Measurements from ENCODE around the gene FAM174A. TPM values are rescaled to one million over a fixed set of nuclear protein-coding genes. Genes with fewer than 3 reads are reported as not detected.

The FAM174A gene
- total RNA-seq: 7.8 TPM

DNA sequence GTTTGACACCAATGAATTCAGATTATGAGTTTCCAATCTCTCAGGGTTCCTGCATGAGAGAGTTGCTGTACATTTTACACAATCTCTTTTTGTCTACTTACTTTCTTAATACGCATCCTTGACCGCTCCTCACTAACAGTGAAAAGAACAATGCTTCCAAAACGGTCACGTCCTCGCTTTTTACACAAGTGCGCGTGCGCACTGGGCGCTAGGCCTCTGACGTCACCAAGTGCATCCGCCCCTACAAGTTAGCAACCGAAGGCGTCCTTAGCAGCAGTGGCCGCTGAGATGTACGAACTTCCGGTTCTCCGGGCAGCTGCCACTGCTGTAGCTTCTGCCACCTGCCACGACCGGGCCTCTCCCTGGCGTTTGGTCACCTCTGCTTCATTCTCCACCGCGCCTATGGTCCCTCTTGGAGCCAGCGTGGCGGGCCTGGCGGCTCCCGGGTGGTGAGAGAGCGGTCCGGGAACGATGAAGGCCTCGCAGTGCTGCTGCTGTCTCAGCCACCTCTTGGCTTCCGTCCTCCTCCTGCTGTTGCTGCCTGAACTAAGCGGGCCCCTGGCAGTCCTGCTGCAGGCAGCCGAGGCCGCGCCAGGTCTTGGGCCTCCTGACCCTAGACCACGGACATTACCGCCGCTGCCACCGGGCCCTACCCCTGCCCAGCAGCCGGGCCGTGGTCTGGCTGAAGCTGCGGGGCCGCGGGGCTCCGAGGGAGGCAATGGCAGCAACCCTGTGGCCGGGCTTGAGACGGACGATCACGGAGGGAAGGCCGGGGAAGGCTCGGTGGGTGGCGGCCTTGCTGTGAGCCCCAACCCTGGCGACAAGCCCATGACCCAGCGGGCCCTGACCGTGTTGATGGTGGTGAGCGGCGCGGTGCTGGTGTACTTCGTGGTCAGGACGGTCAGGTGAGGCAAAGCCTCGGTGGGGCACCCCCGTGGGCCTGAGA is at the start of gene FAM174A:
TSS of gene FAM174A (plus strand) at position 315 of the 946 bp plus-strand sequence. CDS start at position 472, 157 bp downstream.
- peaks cover 16% of the 10 kb centered on the region for H3K4me1 ChIP-seq (ENCODE audit: insufficient read depth, low read length)
- H3K4me3 ChIP-seq (ENCODE audit: low read length): peak within 1 kb of the TSS; percentile 53
- no peaks in the 10 kb centered on the region for H3K27me3 ChIP-seq (ENCODE audit: insufficient read depth, low read length)
- H3K9me3 ChIP-seq (ENCODE audit: low read depth, low read length): peaks cover 18% of the 10 kb centered on the region

DNA sequence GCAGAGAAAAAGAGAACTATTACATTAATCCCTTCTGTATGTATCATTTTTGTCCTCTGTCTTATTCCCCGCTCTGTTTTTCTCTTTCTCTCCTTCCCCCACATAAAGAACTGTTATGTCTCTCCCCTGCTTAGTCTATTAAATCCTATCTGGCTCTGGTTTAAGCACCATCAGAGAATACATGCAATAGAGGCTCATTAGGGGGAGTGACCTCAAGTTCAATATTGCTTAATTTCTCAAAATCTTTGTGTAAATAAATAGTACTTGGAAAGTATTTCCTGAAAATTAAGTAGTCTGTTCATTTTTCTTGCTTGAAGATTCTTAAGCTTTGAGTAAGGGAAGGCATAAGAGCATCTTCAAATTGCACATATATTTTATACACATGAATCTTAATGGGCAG is 41.2 kb upstream of the FAM174A start:
- H3K4me3 ChIP-seq (ENCODE audit: low read length): no peak overlapping the region
- H3K27me3 ChIP-seq (ENCODE audit: insufficient read depth, low read length): no peaks in the 10 kb centered on the region
- H3K4me1 ChIP-seq (ENCODE audit: insufficient read depth, low read length): no peaks in the 10 kb centered on the region
- H3K9me3 ChIP-seq (ENCODE audit: low read depth, low read length): no peaks in the 10 kb centered on the region

DNA sequence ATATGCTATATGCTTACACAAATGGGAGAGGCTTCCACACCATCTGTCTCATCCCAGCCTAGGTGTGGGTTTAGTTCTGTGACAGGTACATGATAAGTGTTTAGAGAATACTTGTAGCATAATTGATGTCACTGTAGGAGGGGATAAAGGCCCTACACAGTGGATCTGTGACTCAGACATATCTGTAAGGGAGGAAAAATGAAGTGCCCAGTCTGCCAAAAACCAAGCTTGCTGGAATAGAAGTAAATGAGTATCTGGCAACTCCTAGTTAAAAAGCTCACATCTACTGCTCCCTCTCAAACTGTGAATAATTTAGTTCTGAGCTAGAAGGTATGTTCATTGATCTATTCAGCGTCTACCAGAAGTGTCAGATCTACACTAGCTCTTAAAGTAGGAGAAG is 38.9 kb upstream of the FAM174A start:
- no peaks in the 10 kb centered on the region for H3K4me1 ChIP-seq (ENCODE audit: insufficient read depth, low read length)
- H3K27me3 ChIP-seq (ENCODE audit: insufficient read depth, low read length): no peaks in the 10 kb centered on the region
- no peak overlapping the region for H3K4me3 ChIP-seq (ENCODE audit: low read length)
- H3K9me3 ChIP-seq (ENCODE audit: low read depth, low read length): no peaks in the 10 kb centered on the region

DNA sequence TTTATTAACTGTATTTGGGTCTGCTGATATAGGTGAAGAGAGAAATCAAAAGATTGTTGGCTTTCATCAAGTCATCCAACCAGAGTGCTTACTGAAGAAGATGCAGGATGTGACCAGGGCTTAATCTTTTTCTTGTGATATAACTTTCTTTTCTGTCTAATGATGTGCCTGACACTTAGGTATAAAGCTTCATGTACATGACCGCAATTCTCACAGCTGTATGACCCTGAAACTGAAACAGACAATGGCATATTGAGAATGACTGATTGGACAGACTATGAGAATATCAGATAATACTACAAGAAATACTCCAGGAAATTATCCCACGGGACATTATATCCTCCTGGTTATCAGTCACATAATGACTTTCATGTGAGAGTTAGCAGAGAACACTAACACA is 32.5 kb upstream of the FAM174A start:
- H3K9me3 ChIP-seq (ENCODE audit: low read depth, low read length): no peaks in the 10 kb centered on the region
- no peaks in the 10 kb centered on the region for H3K27me3 ChIP-seq (ENCODE audit: insufficient read depth, low read length)
- no peak overlapping the region for H3K4me3 ChIP-seq (ENCODE audit: low read length)
- no peaks in the 10 kb centered on the region for H3K4me1 ChIP-seq (ENCODE audit: insufficient read depth, low read length)

DNA sequence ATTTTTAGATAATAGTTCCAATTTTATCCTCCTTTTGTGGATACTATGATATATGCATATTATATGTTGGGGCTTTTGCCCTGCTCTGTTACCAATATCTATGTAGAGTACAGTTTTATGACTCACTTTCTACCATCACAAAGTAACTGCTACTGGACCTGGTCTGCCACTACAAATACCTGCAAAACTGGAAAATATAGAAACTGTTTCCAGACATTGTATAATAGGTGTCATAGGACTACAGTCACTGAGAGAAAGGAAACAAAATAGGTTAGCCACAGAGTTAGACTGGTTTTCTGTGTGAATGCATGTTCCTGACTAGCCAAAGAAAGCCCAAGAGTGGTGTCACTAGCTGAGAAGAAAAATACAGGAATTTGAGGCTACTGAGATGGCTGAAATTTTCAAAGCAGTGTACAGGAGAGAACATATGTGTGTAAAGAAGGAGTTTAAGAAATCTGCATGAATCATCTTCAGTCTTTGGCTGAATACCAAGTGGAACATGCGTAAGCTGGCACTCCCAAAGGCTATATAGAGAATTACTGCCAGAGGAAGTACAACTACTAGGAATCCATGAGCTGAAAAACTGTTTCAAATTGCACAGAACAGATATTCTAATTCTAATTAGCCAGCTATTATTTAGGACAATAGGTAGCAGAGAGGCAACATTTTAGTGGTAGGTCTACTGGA is 29.0 kb upstream of the FAM174A start:
- no peaks in the 10 kb centered on the region for H3K9me3 ChIP-seq (ENCODE audit: low read depth, low read length)
- H3K4me1 ChIP-seq (ENCODE audit: insufficient read depth, low read length): no peaks in the 10 kb centered on the region
- H3K27me3 ChIP-seq (ENCODE audit: insufficient read depth, low read length): no peaks in the 10 kb centered on the region
- H3K4me3 ChIP-seq (ENCODE audit: low read length): no peak overlapping the region

DNA sequence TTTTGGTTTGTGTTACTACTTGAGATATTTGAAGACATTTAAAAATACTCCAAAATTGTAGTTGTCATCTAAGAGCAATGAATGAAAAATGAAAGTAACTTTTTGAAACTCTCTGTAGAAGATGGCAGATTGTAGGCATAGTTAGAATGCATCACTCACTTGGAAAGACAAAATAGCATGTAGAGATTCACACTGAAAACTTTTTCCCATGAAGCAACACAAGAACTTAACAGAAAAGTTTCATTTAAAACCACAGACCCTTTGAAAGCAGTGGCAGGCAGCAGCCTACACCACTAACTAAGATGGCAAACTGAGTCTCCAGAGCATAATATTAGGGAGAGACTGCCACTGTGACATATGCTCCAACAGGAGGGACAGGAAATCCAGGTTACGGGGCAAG is 18.9 kb upstream of the FAM174A start:
- Histone ChIP-seq H3K4me1 (ENCODE audit: insufficient read depth, low read length) (no peaks in the 10 kb centered on the region), H3K4me3 (ENCODE audit: low read length) (no peak overlapping the region), H3K9me3 (ENCODE audit: low read depth, low read length) (peaks cover 19% of the 10 kb centered on the region), H3K27me3 (ENCODE audit: insufficient read depth, low read length) (peaks cover 2% of the 10 kb centered on the region)

DNA sequence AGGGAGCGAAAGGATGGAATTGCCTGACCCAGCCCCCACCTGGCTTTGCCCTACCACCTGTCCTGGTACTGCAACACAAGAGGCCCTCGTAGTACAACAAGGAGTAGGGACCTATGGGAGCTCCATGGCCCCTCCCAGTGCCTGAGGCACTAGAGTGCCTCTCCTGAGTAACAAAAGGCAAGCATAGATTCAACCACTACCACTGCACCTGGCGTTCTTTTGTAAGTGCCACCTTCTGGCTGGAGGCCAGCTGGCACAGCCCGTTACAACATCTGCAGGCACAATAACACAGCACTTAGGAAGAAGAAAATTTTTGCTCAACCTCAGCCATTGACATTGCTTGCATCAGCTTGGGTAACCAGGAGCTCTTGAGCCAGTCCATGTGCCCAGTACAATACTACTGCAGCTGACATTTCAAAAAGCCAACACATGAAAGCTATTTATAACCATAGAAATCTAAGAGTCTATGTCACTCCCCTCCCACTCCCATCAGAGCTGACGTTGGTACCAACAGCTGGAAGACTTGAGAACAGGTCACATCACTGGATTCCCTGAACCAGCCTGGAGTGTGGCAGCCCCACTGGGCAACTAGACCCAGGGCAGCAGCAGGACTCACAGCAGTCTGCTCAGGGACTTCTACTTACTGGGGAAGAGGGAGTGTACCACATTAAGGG is 17.7 kb upstream of the FAM174A start:
- Histone ChIP-seq H3K27me3 (ENCODE audit: insufficient read depth, low read length) (peaks cover 5% of the 10 kb centered on the region), H3K4me3 (ENCODE audit: low read length) (no peak overlapping the region), H3K9me3 (ENCODE audit: low read depth, low read length) (peaks cover 19% of the 10 kb centered on the region), H3K4me1 (ENCODE audit: insufficient read depth, low read length) (no peaks in the 10 kb centered on the region)

DNA sequence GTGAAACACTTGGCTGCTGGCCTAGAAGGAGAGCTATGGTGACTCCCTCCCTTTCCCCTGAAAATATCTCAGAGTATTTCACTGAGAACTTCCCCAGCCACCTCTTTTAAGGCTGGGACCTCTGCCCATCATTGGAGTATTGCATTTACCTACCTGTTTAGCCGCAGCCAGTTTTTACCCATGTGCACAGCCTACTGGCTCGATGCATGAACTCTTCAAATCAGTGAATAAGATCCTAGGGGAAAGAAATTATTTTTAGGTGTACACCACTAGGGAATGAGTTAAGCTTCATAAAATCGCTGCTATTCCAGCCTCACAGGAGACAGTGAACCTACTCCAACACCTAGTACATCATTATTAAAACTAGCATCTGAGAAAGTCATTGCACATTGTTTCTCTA is 16.8 kb upstream of the FAM174A start:
- Histone ChIP-seq H3K27me3 (ENCODE audit: insufficient read depth, low read length) (peaks cover 5% of the 10 kb centered on the region), H3K4me3 (ENCODE audit: low read length) (no peak overlapping the region), H3K4me1 (ENCODE audit: insufficient read depth, low read length) (no peaks in the 10 kb centered on the region), H3K9me3 (ENCODE audit: low read depth, low read length) (peaks cover 19% of the 10 kb centered on the region)

DNA sequence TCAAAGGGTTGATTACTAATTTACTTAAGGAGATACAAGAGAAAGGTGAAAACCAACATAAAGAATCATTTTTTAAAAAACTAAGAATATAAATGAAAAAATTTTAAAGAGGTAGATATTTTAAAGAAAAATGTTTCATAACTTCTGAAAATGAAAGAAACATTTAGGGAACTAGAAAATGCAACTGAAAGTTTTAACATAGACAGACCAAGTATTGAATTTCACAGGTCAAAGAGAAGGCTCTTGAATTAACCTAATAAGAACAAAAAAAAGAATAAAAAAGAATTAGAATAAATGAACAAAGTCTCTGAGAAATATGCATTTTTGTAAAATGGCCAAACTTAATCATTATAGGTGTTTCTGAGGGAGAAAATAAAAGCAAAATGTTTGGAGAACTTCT is 16.1 kb upstream of the FAM174A start:
- no peaks in the 10 kb centered on the region for H3K4me1 ChIP-seq (ENCODE audit: insufficient read depth, low read length)
- H3K27me3 ChIP-seq (ENCODE audit: insufficient read depth, low read length): peaks cover 5% of the 10 kb centered on the region
- peaks cover 19% of the 10 kb centered on the region for H3K9me3 ChIP-seq (ENCODE audit: low read depth, low read length)
- H3K4me3 ChIP-seq (ENCODE audit: low read length): no peak overlapping the region

DNA sequence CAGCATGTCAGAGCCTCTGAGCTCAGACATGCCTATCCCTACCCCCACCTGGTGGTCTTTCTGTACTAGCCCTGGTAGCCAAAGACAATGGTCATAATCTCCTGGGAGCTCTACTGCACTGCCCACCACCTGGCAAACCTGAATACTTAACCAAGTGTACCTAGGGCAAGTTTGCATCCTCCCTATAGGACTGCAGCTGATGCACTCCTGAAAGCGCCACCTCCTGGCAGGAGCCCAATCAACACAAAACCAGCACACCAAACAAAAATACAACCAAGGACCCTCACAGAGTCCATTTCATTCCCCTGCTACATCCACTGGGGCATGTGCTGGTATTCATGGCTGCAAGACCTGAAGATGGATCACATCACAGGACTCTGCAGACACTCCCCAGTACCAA is 14.8 kb upstream of the FAM174A start:
- H3K27me3 ChIP-seq (ENCODE audit: insufficient read depth, low read length): peaks cover 5% of the 10 kb centered on the region
- H3K4me3 ChIP-seq (ENCODE audit: low read length): no peak overlapping the region
- H3K9me3 ChIP-seq (ENCODE audit: low read depth, low read length): peaks cover 19% of the 10 kb centered on the region
- H3K4me1 ChIP-seq (ENCODE audit: insufficient read depth, low read length): no peaks in the 10 kb centered on the region

DNA sequence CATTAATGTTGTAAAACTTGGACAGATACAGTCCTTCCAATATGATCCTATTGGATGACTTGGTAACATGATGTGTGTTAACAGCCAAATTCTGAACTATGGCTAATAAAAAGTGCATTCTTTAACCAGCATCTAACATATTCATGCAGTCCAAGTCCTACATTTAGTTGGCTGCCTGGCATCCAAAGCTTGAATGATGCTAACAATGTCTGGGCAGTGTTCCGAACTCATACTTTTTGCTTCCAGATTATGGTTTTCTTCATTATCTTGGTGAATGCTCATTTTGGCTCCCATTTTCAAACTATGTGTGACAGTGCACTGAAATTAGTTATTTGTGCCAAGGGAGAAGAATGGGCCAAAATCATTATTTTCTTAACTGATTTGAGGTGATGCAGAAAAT is 2.8 kb downstream of the FAM174A start:
- H3K4me3 ChIP-seq (ENCODE audit: low read length): no peak overlapping the region
- H3K4me1 ChIP-seq (ENCODE audit: insufficient read depth, low read length): peaks cover 16% of the 10 kb centered on the region
- no peaks in the 10 kb centered on the region for H3K27me3 ChIP-seq (ENCODE audit: insufficient read depth, low read length)
- H3K9me3 ChIP-seq (ENCODE audit: low read depth, low read length): no peaks in the 10 kb centered on the region

DNA sequence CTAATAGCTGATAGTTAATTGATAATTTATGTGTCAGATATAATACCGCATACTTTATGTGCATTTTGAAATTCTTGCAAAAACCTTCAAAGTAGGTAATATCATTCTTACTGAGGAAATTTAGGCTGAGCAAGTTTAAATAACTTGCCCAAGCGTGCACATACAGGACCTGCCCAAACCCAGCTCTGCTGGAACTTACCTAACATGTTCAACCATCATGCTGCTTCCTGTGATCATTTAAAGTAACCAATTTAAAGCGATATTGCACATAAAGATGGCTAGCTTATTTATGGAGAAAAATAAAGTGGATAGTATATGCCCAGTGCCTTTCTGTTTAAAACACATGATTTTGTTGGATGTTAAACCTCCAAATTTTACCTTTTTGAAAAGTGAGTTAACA is 4.3 kb downstream of the FAM174A start:
- Histone ChIP-seq H3K27me3 (ENCODE audit: insufficient read depth, low read length) (no peaks in the 10 kb centered on the region), H3K9me3 (ENCODE audit: low read depth, low read length) (no peaks in the 10 kb centered on the region), H3K4me3 (ENCODE audit: low read length) (no peak overlapping the region), H3K4me1 (ENCODE audit: insufficient read depth, low read length) (peaks cover 16% of the 10 kb centered on the region)

DNA sequence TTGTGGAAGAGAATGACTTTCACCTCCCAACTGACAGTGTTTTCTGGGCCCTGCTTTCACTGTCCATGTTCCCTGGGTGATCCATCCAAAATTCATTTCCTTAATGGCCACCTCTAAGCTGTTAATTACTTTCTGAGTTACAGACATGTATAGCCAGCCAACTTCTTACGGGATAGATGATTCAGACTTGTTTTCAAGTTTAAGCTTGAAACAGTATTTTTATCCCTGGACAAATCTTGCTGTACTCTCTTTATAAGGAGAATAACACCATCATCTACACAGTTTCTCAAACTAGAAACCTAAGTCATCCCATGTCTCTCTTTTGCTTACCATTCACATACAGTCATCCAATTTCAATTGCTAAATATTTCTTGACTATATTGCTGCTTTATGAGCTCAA is 6.9 kb downstream of the FAM174A start:
- Histone ChIP-seq H3K4me3 (ENCODE audit: low read length) (no peak overlapping the region), H3K9me3 (ENCODE audit: low read depth, low read length) (no peaks in the 10 kb centered on the region), H3K4me1 (ENCODE audit: insufficient read depth, low read length) (no peaks in the 10 kb centered on the region), H3K27me3 (ENCODE audit: insufficient read depth, low read length) (no peaks in the 10 kb centered on the region)

DNA sequence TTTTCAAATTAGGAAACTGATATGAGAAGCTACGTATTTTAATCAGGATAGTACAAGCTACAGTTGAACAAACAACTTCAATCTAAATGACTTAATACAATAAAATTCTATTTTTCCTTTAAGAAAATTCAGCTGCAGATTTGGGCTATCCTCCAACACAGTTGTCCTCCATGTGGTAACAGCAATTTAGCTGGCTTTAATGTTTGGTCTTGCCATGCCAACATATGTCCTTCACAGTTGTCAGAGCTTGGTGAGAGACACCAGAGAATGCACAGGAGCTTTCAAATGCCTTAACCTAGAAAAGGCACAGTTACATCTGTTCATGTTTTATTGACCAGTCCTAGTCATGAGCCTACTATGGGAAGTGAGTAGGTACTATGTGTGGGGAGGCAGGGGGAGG is 10.8 kb downstream of the FAM174A start:
- Histone ChIP-seq H3K4me1 (ENCODE audit: insufficient read depth, low read length) (no peaks in the 10 kb centered on the region), H3K27me3 (ENCODE audit: insufficient read depth, low read length) (no peaks in the 10 kb centered on the region), H3K4me3 (ENCODE audit: low read length) (no peak overlapping the region), H3K9me3 (ENCODE audit: low read depth, low read length) (no peaks in the 10 kb centered on the region)

DNA sequence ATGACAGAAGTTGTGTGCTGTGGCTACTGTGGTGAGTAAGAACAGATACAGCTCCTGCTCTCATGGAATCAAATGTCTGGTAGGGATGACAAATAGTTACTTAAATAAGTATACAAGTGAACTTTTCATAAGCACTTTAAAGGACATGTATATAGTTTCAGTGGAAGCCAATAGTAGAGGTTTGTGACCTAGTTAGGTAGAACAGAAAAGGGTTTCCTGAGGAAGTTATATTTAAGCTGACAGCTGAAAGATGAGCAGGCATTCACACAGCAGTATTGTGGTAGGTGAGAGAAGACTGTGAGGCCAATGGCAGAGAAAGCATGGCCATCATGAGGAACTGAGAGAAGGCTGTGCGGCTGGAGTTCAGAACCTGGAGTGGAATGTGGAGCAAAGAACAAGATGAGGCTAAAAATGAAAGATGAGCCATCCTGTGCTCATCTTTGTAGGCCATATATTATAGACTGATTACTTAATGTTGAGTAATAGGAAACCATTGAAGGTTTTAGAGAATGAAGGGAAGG is 15.4 kb downstream of the FAM174A start:
- H3K9me3 ChIP-seq (ENCODE audit: low read depth, low read length): no peaks in the 10 kb centered on the region
- no peaks in the 10 kb centered on the region for H3K4me1 ChIP-seq (ENCODE audit: insufficient read depth, low read length)
- H3K27me3 ChIP-seq (ENCODE audit: insufficient read depth, low read length): no peaks in the 10 kb centered on the region
- no peak overlapping the region for H3K4me3 ChIP-seq (ENCODE audit: low read length)
